CD4-positive, alpha-beta T cell treated with Interferon gamma for 1 hour (primary cell): ENCODE results near the gene OBI1.

Source experiments
- DNase-seq: peaks from one replicate; pipeline ENCODE4 v3.0.0-alpha.2; 2020

The OBI1 gene, protein sequence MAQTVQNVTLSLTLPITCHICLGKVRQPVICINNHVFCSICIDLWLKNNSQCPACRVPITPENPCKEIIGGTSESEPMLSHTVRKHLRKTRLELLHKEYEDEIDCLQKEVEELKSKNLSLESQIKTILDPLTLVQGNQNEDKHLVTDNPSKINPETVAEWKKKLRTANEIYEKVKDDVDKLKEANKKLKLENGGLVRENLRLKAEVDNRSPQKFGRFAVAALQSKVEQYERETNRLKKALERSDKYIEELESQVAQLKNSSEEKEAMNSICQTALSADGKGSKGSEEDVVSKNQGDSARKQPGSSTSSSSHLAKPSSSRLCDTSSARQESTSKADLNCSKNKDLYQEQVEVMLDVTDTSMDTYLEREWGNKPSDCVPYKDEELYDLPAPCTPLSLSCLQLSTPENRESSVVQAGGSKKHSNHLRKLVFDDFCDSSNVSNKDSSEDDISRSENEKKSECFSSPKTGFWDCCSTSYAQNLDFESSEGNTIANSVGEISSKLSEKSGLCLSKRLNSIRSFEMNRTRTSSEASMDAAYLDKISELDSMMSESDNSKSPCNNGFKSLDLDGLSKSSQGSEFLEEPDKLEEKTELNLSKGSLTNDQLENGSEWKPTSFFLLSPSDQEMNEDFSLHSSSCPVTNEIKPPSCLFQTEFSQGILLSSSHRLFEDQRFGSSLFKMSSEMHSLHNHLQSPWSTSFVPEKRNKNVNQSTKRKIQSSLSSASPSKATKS

DNA sequence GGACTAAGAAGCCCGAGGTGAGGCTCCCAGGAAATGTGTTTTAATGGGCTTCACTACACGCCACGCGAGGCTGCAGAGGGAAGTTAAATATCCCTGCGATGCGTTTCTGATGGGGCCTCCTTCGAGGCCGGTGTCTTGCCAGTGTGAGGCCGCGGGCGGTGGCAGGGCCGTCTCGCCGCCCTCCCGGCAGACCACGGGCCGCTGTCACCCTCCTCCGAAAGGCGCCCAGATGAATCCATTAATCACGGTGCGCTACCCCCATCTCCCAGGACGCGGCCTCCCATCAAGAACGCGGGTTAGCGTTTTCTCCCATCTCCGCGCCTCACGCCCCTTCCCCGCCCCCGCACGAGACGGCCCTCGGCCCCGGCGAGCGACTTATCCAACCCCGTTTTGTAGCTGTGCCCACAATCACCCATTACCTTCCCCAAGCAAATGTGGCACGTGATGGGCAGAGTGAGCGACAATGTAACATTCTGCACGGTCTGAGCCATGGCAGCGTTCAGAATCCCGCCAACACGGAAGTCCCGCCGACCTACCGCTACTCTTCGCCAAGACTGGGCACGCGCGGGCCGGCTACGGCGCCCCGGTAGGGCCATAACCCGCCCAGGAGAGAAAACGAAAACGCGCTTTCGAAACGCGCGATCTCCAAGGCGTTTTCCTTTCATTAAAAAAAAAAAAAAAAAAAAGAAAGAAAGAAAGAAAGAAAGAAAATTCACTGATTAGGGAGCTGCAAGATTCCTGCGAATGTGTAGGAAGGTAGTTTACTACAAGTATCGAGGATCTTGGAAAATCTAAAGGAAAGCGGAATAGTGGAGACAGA, at the start of gene OBI1:
TSS of gene OBI1 (minus strand) at position 526 of the 820 bp plus-strand sequence. CDS start at position 491, 35 bp downstream.
- DNase-seq, result peak; percentile 86

DNA sequence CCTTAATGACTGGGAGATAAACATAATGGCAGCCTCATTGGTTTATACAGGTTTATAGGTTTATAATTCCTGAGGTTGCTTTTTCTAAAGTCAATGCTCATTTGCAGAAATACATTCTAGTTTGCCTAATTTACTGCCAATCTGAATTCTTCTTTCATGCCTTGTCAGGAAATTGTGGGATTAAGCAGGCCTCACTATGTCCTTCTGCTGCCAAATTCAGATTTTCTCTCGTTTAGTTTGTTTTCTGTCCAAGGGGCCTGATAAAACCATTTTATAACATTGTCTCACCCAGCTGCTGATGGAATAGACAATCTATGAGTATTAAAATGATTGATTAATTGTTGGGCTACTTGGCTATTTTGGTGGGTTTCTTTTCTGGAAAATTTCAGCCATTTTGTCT, 42.4 kb upstream of the OBI1 start:
- no peak for DNase-seq

DNA sequence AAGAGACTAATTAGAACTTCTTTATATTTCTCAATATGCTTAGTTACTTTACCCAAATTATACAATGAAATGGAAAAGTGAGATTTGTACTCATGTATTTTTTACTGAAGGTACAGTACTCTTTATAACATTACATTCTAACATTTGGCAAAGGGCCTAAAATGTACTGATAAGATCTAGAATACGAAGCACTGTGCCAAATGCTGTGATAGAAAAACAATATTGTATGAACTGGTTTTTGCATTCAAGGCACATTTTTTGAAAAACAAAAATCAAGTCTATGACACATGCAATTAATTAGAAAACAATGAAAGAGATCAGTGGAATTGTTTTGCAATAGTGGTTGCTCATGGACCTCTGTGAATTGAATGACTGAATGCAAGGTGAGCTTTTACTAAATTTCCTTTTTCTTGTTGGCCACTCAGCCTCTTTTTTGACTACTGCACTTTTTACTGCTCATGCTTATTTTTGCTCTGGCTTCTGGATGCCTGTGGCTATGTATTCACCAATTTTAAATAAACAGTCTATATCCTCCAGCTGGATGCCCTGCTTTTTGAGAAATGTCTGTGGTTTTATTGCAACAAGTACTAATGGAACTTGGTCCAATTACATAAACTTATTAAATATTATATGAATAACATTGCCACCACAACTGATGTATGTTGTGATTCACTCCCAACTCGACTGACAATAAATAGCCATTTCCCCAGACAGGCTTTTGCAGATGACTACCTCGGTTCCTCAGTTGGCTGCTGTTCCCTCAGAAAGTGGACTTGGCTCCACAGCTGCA, 41.4 kb upstream of the OBI1 start:
- no peak for DNase-seq

DNA sequence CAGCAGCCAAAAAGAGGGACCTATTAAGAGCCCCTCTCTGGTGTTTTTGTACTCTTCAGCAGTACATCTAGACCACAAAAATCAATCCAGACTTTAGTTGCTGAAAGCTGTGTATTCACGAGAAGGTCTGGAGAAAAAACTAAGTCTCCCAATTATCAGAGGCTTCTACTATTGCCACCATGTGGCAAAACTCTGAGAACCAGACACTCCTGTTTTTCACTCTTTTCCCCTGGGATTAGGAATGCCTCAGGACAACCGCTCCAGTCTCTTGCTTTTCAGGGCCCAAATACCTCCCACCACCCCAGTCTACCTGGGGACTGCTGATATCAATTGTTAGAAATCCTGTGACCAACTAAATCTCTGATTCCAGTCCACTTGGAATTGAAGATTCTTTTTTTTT, 30.1 kb upstream of the OBI1 start:
- no peak for DNase-seq

DNA sequence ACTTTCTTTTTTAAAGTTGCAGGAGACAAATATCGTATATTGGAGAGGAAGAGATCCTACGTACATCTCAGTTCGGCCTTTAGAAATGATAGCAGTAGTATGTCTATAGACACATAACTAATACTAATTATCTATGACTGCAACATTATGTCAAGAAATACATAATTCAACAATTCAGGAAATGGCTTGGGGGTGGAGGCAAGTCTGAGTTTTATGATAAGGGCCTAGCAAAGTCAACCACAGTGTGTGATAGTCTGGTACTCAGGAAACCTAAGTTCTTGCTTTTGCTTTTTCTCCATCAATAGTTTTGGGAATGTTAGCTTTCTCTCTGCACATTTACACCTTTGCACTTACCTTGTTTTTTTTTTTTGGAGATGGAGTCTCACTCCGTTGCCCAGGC, 27.5 kb upstream of the OBI1 start:
- no peak for DNase-seq

DNA sequence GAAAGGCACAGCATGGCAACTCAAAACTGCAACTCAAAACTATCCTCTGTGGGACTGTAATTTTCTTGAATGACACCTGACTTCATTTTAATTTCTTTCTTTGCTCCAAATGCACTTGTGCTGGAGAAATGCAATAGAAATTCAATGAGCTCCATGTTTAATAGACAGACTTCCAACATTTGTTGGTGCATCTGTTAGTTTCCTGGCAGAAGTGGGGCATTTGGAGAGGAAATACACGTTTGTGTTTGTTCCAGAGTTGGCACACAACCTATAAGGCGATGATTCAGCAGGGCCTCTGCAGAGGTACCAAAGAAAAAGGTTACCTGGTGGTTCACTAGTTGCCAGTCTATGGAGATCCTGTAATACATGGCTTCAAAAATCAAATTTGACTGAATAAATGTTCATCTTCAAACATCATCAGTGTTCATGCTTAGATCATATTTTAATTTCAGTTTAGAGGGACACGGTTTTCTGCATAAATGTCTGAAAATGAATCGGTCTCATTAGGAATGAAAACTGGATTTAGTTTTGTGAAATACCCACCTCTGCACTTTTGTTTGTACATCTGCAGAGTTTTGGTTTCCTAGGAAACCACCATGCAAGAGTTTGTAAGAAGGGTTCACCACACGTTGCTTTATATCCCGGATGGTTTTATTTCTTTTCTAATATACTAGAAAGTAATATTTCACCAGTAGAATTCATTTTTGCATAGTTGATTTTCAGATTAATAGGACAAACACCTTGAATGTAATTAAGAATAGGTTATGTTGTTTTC, 21.8 kb upstream of the OBI1 start:
- no peak for DNase-seq

DNA sequence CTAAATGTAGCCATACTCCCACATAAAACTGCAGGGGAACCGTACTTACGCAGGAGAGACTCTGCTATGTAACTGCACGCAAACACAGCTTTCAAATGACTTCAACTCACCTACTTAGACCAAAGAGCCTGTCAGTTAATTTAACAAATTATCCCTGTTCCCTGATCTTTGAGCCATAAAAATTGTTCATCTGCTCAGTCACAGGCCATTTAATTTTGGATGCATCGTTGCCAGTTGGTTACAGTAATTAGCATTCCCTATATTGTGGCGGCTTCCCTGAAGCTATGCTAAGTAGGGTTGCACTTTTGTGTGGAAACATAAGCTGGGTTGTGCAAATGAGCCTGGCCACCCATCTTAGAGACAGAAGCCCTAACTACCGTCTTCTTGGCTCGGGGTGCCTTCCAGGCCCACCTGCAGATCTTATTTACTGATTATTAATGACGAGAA, 21.2 kb upstream of the OBI1 start:
- DNase-seq, result no peak

DNA sequence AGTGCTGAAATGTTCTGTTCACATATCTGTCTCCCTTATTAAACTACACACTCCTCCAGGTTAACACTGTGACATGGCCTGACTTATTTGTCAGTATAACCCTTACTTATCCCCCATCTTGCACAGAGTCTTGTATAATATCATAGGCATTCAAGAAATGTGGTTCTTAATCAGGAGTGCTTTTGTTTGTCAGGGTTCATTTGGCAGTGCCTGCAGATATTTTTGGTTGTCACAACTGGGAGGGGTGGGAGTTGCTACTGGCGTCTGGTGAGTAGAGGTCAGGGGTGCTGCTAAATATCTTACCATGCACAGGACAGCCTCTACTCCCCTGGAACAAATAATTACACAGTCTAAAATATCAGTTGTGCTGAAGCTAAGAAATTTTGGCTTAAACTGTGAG, 20.4 kb upstream of the OBI1 start:
- no peak for DNase-seq

DNA sequence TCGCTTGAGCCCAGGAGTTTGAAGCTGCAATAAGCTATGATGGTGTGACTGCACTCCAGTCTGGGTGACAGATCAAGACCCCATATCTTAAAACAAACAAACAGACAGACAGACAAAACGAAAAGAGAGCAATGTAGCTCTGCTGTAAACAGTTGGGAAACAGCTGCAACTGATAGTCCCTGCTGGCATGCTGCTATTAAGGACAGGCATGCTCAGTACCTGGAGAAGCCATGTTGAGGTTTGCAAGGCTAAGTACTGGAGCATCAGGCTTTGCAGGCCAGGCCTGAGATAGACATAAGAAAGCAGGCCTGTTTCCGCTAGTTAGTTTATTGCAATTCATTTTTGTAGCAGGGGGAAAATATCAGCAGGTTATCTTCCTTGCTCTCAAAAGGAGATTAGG, 16.2 kb upstream of the OBI1 start:
- DNase-seq, result no peak

DNA sequence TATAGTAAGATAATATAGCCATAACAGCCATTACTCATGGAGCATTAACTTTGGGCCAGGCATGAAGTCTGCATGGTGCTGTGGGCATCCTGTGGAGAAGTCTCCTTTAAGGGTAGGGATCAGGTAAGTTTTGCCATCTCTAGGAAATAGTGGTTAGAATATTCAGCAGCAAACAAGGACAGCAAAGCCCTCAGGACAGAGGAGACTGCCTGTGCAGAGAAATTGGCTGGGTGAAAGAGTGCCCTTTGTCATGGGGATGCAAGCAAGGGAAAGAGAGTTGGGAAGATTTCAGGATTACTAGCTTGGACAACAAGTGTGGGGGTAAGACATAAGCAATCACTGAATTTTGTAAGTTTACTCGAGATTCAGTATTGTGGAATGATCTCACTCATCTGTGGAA, 15.7 kb upstream of the OBI1 start:
- no peak for DNase-seq

DNA sequence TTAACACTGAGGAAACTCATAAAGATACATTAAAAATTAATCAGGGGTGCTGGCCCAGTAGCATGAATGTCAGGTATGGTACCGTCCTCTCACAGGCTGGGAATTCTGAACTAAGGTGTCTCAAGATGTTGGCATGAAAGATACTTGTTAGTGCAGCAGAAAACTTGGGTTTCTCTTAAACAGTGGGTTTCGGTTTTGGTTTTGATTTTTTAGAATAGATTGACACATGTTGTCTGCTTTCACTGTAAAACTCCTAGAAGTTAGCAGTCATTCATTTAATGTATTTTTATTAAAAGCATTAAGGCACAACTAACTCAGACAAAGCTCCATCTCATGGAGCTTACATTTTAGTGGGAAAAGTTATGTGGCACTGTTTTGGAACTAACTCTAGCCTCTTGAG, 3.5 kb upstream of the OBI1 start:
- no peak for DNase-seq

DNA sequence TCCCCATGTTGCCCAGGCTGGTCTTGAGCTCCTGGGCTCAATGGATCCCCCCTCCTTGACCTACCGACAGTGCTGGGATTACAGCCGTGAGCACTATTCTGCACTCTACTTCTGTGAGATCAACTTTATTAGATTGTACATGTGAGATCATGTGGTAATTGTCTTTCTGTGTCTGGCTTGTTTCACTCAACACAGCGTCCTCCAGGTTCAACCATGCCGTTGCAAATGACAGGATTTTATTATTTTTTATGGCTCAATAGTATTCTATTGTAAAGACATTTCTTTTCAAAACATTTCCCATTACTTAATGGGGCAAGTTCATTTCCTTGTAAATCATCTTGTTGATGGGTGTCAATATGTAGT, 1.5 kb upstream of the OBI1 start:
- DNase-seq, result no peak

DNA sequence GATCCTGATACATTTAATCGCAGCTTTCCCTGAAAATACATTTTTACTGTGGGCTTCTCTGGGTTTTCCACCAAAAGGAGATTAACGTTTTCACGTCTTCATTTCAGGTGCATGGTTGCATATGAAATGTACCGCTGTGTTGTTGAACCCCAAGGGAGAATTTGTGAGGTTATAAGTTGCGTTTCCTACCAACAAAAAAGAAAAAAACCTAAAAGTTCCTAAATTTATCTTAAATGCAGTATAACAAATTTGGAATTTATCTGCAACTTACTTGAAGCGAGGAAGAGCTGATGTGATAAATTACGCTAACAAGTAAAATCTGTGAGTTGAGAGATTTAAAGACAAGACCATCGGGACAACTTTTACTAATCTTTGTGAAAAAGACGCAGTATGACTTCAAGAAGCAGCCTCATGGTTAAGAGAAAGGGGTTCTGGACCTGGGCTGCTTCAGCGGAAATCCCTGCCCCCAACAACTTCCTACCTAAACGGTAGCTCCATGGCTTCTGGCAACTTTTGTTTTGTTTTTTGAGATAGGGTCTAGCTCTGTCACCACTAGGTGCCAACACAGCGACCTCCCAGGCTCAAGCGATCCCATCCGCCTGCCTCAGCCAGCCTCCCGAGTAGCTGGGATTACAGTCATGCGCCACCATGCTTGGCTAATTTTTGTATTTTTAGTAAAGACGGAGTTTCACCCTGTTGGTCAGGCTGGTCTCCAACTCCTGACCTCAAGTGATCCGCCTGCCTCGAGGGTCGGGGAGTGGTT, 958 bp upstream of the OBI1 start:
- DNase-seq, result peak; percentile 5

DNA sequence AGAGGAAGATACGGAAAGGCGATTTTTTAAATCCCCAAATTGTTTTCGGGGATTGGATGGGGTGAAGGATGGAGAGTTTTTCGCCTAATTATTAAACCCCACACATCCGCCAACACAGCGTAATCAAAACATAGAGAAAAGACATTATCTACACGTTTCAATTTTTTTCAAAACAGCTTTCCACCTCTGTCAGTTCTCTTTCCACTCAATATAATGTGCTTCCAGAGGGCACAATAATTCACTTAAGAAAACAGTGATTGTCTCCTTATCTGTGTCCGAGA, 435 bp upstream of the OBI1 start:
- DNase-seq, result no peak

DNA sequence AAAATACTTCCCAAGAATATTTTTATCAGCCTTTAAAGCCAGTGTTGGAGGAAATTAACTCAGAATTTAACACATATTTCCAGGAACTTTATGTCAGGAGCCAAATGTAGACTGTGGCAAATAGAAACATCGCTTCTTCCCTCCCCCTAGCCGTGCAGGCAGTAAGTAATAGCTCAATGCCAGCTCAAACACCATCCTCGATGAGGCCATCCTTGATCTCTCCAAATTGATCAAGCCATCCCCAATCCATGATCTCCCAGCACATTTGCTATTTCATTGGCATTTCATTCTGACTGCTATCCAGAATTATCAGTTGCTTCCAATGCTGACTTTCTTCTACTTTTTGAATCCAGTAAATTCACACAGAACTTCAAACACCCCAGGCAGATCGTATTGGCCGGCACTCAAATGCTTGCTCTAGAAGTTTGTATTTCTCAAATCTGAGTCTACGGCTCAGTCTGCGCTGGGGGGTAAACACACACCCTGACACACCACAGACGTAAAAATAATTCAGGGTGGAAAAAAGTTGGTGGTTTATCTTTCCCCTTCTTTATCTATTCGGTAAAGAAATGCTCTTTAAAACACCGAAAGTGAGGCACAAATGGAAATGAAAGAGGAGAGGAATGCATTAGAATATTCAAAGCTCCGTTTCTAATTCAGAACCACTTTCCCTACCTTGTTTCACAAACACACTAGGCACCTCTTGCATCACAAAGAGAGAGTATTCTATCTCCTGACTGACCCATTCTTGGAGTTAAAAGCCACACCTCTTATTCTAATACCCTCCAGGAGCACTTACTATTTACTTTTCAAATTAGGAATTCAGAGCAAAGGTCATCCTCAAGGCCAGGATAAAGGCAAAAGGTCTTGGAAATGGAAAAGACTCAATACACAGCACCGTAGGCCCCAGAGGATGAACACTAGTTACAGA, 991 bp downstream of the OBI1 start:
- no peak for DNase-seq

DNA sequence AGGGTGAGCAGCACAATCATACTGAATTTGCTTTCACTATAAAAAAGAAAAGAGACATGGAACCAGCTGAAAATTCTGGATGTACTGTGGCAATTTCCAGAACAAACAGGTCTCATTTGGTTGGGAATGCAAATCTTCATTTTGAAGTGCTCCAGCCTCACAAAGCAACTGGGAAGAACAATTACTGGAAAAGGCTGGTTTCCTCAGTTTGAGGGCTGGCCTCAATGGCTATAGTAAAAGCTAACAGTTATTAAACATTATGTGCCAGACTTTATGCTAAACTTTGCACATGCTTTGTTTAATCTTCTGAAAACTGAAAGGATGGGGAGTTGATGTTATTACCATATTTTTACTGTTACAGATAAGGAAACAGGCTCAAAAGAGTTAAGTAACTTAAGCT, 3.0 kb downstream of the OBI1 start:
- DNase-seq, result no peak

DNA sequence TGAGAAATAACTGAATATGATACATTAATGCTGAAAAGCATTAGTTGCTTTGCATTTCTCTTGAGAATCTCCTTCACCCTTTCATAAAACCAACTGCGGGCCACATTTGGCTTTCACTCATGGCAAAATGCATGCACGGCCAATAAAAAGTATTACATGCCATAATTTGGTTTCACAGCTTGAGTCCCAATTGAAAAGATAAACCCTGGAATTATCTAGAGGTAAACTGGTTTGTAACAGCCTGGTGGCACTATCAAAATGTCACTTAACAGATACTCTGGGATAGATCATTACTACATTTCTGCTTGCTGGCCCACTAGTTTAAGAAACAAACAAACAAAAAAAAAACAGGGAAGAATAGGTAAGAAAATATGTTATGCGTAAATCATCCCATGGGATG, 3.9 kb downstream of the OBI1 start:
- DNase-seq, result no peak

DNA sequence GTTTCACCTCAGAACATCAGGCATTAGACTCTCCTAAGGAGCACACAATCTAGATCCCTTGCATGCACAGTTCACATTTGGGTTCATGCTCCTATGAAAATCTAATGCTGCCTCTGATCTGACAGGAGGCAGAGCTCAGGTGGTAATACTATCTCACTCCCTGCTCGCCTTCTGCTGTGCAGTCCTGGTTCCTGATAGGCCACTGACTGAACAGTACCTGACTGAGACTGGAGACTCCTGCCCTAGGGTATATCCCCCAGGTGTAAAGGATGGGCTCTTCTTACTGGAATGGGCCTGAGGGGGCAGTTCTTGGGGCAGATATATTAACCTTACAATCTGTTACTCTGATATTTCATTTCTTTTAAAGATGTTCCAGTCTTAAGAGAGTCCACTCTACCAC, 6.3 kb downstream of the OBI1 start:
- no peak for DNase-seq

DNA sequence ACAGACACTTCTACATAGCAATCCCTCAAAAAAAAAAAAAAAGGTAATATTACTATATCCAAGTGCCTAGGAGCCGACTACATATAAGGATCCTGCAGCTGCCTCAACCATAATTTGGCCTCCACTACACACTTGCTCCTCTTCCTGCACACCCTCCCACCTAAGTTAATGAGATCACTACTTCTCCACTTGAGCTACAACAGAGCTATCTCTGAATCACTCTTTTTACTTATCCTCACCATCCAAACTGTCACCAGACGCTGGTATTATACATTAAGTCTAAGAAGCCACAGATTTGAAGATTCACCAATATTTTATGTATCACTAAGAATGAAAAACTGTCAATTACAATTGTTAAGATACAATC, 8.3 kb downstream of the OBI1 start:
- DNase-seq, result no peak

DNA sequence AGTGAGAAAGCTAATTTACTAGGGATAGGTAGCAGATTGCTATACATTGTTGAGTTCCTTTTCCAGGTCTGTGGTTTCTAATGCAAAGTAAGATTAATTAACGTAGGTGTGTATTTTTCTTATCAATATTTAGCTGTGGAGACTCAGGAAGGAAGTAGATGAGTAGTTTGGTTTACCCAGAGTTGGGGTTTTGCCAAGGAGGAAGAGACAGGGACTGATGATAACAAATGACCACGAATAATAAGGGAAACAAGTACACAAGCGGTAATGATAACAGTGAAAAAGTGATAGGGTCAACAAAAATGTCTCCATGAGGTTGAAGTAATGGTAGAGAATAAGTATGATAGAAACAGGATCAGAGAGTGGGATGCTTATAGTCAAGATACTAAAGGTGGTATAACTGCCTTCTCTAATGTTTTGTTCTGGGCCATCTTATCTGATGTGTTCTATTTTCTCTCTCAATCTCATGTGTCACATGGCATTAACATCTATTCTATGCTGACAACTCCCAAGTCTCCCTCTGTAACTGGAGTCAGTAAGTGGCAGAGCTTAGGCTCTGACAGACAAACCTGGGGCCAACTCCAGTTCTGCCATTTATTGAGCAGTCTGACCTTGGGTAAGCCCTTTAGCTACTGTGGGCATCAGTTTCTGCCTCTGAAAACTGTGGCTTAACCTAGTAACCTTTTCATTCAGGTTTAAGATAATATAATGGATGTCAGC, 8.8 kb downstream of the OBI1 start:
- no peak for DNase-seq
